HG02571 (cell line): ENCODE results near the gene RBBP5.

ENCODE experiments used
- ATAC-seq: cut with Tn5 transposase; IDR thresholded peaks from one replicate; pipeline ENCODE4 v1.9.1; 2021; ENCODE audit warnings: mild to moderate bottlenecking, moderate library complexity; ENCODE audit not compliant: unreplicated experiment

RBBP5 gene

GRCh38 chr1:205038132-205038786, 83.5 kb downstream of the RBBP5 start:
- ATAC-seq, result no peak

DNA sequence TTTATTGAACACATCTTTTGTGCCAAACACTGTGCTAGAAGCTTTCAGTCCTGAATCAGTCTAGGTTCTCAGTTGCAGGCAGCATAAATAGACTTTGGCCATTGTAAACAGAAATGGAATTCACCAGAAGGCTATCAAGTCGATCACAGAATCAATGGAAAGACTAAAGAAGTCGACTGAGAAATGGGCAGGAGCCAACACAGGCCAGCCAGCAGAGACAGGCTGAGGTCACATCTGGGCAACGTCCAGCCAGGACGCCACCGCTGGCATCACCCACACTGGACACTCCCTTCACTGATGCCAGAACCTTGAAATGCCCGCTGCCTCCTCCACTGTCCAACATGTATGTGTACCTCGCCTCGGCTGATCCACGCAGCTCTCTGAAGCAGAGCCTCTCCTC, 84.2 kb downstream of the RBBP5 start:
- no peak for ATAC-seq
